Neuronal stem cell (in vitro differentiated cells): ENCODE measurements around the gene ZC3H12A.

Experiments
- DNase-seq: peaks from one replicate; pipeline ENCODE4 v3.0.0-alpha.2; 2013; ENCODE audit warnings: low spot score
- H2AFZ ChIP-seq: one replicate; pipeline ENCODE4 v1.6.1; 2013; ENCODE audit warnings: mild to moderate bottlenecking, low read length, inconsistent platforms
- H2AK5ac ChIP-seq: 2 replicates; pipeline ENCODE4 v1.6.1; 2013; ENCODE audit warnings: low read depth, mild to moderate bottlenecking, inconsistent platforms, low read length, moderate library complexity, mixed read lengths
- H2BK120ac ChIP-seq: 2 replicates; pipeline ENCODE4 v1.6.1; 2013; ENCODE audit warnings: low read depth, mild to moderate bottlenecking, inconsistent platforms, low read length, moderate library complexity, mixed read lengths
- H2BK12ac ChIP-seq: one replicate; pipeline ENCODE4 v1.6.1; 2013; ENCODE audit warnings: low read length, inconsistent platforms
- H2BK15ac ChIP-seq: 2 replicates; pipeline ENCODE4 v1.6.1; 2013; ENCODE audit warnings: mild to moderate bottlenecking, low read length, inconsistent platforms, mixed read lengths
- H2BK5ac ChIP-seq: one replicate; pipeline ENCODE4 v1.6.1; 2013; ENCODE audit warnings: inconsistent platforms, mild to moderate bottlenecking, low read length, moderate library complexity
- H3K14ac ChIP-seq: one replicate; pipeline ENCODE4 v1.6.1; 2013; ENCODE audit warnings: low read length, inconsistent platforms
- H3K18ac ChIP-seq: 2 replicates; pipeline ENCODE4 v1.6.1; 2013; ENCODE audit warnings: low read length, inconsistent platforms
- H3K23ac ChIP-seq: 2 replicates; pipeline ENCODE4 v1.6.1; 2013; ENCODE audit warnings: low read depth, mild to moderate bottlenecking, mixed read lengths, low read length, inconsistent platforms; ENCODE audit not compliant: poor library complexity
- H3K27ac ChIP-seq: replicated peaks from 3 replicates; pipeline ENCODE4 v1.5.1; 2013; ENCODE audit warnings: low read length, inconsistent platforms
- H3K27me3 ChIP-seq, 3 experiments: 2 replicates each; pipeline ENCODE4 v1.6.1; 2013; ENCODE audit warnings: low read length in 3 of 3, mild to moderate bottlenecking in 2 of 3, inconsistent platforms in 1 of 3, low read depth in 1 of 3, mixed read lengths in 1 of 3, moderate library complexity in 1 of 3; ENCODE audit not compliant: control insufficient read depth in 3 of 3, insufficient read depth in 3 of 3
- H3K36me3 ChIP-seq, 2 donors: replicated peaks in 1 of 2; 2 replicates each; pipeline ENCODE4 v1.6.1; 2013; ENCODE audit warnings: low read length in 2 of 2; ENCODE audit not compliant: control insufficient read depth in 2 of 2, insufficient read depth in 2 of 2
- H3K4ac ChIP-seq: 2 replicates; pipeline ENCODE4 v1.6.1; 2013; ENCODE audit warnings: inconsistent platforms, mild to moderate bottlenecking, low read length, moderate library complexity
- H3K4me1 ChIP-seq, 2 donors: 1 replicate in 1 of 2; 2 replicates in 1 of 2; pipeline ENCODE4 v1.6.1; 2013; ENCODE audit warnings: low read length in 2 of 2, low read depth in 1 of 2; ENCODE audit not compliant: control insufficient read depth in 2 of 2, insufficient read depth in 1 of 2
- H3K4me2 ChIP-seq: one replicate; pipeline ENCODE4 v1.6.1; 2013; ENCODE audit warnings: mild to moderate bottlenecking, low read length, inconsistent platforms; ENCODE audit not compliant: insufficient read depth, poor library complexity, severe bottlenecking
- H3K4me3 ChIP-seq, 2 donors: 2 replicates each; pipeline ENCODE4 v1.5.1; 2013; ENCODE audit warnings: low read length in 2 of 2, mild to moderate bottlenecking in 2 of 2, inconsistent platforms in 1 of 2, moderate library complexity in 1 of 2
- H3K79me1 ChIP-seq: one replicate; pipeline ENCODE4 v1.6.1; 2013; ENCODE audit warnings: low read depth, mild to moderate bottlenecking, inconsistent platforms, low read length, moderate library complexity
- H3K9ac ChIP-seq: one replicate; pipeline ENCODE4 v1.6.1; 2013; ENCODE audit warnings: mild to moderate bottlenecking, low read depth, low read length, inconsistent platforms; ENCODE audit not compliant: poor library complexity
- H3K9me3 ChIP-seq, 2 donors: replicated peaks in 1 of 2; 2 replicates each; pipeline versions ENCODE3 to v1.6.1; 2013; ENCODE audit warnings: low read length in 2 of 2, mild to moderate bottlenecking in 2 of 2, inconsistent platforms in 1 of 2, low read depth in 1 of 2, mixed read lengths in 1 of 2, moderate library complexity in 1 of 2; ENCODE audit not compliant: control insufficient read depth in 2 of 2, insufficient read depth in 1 of 2
- H4K8ac ChIP-seq: one replicate; pipeline ENCODE4 v1.6.1; 2013; ENCODE audit warnings: low read depth, mild to moderate bottlenecking, inconsistent platforms, low read length, moderate library complexity
- H4K91ac ChIP-seq: one replicate; pipeline ENCODE4 v1.6.1; 2013; ENCODE audit warnings: low read length, low read depth, mild to moderate bottlenecking, inconsistent platforms; ENCODE audit not compliant: poor library complexity
- WGBS, 2 donors: extraction: QIAGEN DNeasy Blood & Tissue Kit; methylation state at CpG; one replicate each; pipeline ENCODE4 v1.1.7; 2013; ENCODE audit warnings: missing lambda C conversion rate in 2 of 2, mixed read lengths in 1 of 2; ENCODE audit not compliant: insufficient read length in 2 of 2, insufficient replicate concordance in 1 of 2; ENCODE audit errors: extremely low coverage in 2 of 2; 5-methylcytosine and 5-hydroxymethylcytosine counted together

ZC3H12A gene

DNA sequence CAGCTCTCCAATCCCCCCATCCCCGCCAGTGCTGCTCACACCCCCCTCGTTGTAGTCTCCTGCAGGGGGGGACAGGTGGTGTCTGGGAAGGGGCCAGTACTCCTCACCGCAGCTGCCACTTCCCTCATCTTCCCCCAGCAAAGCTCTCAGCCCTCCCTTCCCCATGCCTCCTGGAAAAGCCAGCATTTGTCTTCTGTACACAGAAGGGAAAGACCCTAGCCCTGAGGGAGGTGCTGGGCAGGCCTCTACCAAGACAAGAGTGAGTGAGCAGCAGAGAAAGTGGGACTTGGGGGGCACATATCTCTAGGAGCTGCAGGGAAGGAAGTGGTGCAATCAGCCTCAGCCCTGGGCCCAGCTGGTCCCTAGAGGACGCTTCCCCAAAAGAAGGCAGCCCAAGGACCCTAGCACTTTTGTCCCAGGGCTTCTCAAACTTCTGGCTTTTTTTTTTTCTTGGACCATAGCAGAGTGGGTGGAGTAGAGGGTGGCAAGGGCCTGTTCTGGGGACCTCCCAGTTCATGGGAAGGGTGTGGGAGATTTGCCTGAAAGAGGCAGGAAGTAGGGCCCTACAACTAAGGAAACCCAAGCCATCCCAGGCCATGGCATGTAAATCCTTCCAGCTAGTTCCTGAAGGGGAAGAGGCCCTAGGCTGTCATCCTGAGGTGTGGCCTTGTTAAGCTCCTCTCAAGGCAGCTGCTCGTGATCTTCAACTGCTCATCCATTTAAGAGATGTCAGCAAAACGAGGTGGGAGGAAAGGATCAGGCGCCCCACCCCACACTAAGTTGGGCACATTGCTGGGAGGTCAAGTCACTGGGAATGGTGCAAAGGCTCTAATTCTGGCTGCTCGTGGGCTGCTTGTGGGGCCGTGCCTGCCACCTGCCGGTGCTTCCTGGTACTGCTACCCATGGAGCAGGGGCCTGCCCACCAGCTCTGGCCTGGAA, 12.6 kb downstream of the ZC3H12A start:
- Histone ChIP-seq H3K9ac (no peak overlapping the region), H2AFZ (no peak overlapping the region), H3K79me1 (no peaks in the 10 kb centered on the region), H2BK5ac (no peak overlapping the region), H2BK120ac (no peak overlapping the region), H3K18ac (no peak overlapping the region), H3K4ac (peak overlapping the region; percentile 29), H3K4me1 (peaks cover 0 to 2% of the 10 kb centered on the region in 2 donors), H3K4me3 (no peak overlapping the region), H3K9me3 (no peaks in the 10 kb centered on the region), H2AK5ac (no peak overlapping the region), H3K23ac (peak overlapping the region; percentile 69), H4K91ac (no peak overlapping the region), H3K4me2 (no peak overlapping the region), H2BK12ac (no peak overlapping the region), H2BK15ac (no peak overlapping the region), H3K36me3 (peaks cover 16 to 68% of the 10 kb centered on the region in 2 donors), H3K27me3 (no peaks in the 10 kb centered on the region), H3K14ac (no peak overlapping the region), H4K8ac (no peak overlapping the region), H3K27ac (no peak overlapping the region)
- no CpG with 5 or more reads among the region's 10 CpGs for WGBS, 2 donors
- peak; percentile 69 for DNase-seq

DNA sequence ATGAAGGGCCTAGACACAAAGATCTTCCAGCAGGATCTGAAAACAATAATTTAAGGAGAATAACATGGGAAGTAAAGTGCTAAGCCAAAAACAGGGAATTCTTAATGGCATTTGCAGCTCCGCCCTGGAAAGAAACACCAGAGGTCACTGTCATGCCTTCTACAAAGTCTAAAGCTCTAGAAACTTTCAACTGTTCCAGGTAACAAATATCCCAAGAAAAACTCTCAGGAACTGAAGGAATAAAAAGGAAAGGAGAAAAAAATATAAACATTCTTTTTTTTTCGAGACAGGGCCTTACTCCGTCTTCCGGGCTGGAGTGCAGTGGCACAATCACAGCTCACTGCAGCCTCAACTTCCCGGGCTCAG, 13.2 kb downstream of the ZC3H12A start:
- H2BK12ac ChIP-seq = no peak overlapping the region
- no peak overlapping the region for H3K4ac ChIP-seq
- no peak overlapping the region for H2AFZ ChIP-seq
- no peaks in the 10 kb centered on the region for H3K27me3 ChIP-seq
- peaks cover 0 to 2% of the 10 kb centered on the region in 2 donors for H3K4me1 ChIP-seq
- H3K9ac ChIP-seq = no peak overlapping the region
- H2BK120ac ChIP-seq = no peak overlapping the region
- H3K27ac ChIP-seq = no peak overlapping the region
- H3K4me2 ChIP-seq = no peak overlapping the region
- no peak overlapping the region for H4K8ac ChIP-seq
- H3K18ac ChIP-seq = no peak overlapping the region
- H2BK15ac ChIP-seq = no peak overlapping the region
- no peak overlapping the region for H4K91ac ChIP-seq
- H3K79me1 ChIP-seq = no peaks in the 10 kb centered on the region
- no peaks in the 10 kb centered on the region for H3K9me3 ChIP-seq
- no peak overlapping the region for H3K4me3 ChIP-seq
- H2BK5ac ChIP-seq = no peak overlapping the region
- H2AK5ac ChIP-seq = no peak overlapping the region
- no peak for DNase-seq
- no CpG with 5 or more reads among the region's 5 CpGs for WGBS, 2 donors
- no peak overlapping the region for H3K14ac ChIP-seq
- peaks cover 12 to 64% of the 10 kb centered on the region in 2 donors for H3K36me3 ChIP-seq
- peak overlapping the region; percentile 69 for H3K23ac ChIP-seq

DNA sequence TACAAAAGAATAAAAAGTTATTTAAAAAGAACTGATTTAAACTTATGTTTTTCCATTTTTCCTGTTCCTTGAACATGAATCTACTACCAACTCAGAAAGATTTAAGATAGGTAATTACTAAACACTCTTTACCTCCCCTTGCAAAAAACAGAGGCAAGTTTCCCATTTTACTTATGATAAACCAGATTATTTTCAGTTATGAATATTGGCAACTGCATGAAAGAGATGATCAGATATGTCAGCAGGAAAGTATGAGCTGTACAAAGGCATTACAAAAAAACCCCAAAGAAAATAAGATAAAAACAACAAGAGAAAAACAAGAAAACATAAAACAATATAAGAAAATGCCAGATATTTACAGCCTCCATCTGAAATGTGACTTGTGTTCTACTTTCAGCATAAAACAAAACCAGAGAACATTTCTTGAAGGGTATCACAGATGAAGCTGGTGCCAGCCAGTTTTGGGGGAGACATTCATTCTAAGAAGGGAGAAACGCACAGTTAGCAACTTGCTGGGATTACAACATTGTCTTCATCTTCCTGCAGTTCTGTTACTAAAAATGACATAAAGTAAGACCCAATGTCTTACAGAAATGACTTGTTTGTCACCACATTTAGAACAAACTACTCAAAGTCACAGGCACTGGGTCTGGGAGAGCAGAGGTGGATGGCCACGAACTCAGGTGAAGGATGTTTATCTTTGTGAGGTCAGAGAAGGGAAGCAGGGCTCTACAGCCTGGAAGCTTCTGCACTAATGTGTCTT, 19.1 kb downstream of the ZC3H12A start:
- Histone ChIP-seq H4K8ac (no peak overlapping the region), H2AK5ac (no peak overlapping the region), H2BK5ac (no peak overlapping the region), H3K23ac (no peak overlapping the region), H3K4me1 (no peaks in the 10 kb centered on the region), H2BK15ac (no peak overlapping the region), H2AFZ (no peak overlapping the region), H3K79me1 (no peaks in the 10 kb centered on the region), H3K9me3 (no peaks in the 10 kb centered on the region), H3K36me3 (peaks cover 7 to 76% of the 10 kb centered on the region in 2 donors), H2BK12ac (no peak overlapping the region), H3K27me3 (no peaks in the 10 kb centered on the region), H3K14ac (no peak overlapping the region), H3K9ac (no peak overlapping the region), H3K4me2 (no peak overlapping the region), H2BK120ac (no peak overlapping the region), H3K4ac (no peak overlapping the region), H3K27ac (no peak overlapping the region), H3K4me3 (no peak overlapping the region), H4K91ac (no peak overlapping the region), H3K18ac (no peak overlapping the region)
- no CpG with 5 or more reads among the region's 2 CpGs for WGBS, 2 donors
- no peak for DNase-seq

DNA sequence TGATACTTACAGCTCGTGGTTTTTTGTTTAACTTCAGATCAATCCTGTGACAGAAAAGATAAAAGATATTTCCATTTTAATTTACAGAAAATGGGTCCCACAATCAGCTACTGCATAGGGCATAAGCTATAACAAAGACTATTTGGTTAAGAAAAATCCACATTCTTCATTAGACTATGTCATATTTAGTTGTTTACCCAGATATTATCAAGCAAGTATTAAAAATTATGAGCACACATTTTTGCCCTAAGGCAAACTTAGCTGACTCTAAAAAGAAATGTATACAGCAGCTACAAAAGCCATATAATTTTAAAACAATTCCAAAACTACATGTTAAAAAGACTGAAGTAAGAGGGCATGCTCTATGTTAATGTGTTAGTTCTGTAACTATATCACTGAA, 21.5 kb downstream of the ZC3H12A start:
- Histone ChIP-seq H3K9ac (no peak overlapping the region), H3K18ac (no peak overlapping the region), H2AFZ (no peak overlapping the region), H2AK5ac (no peak overlapping the region), H3K36me3 (peaks cover 11 to 78% of the 10 kb centered on the region in 2 donors), H3K14ac (no peak overlapping the region), H3K4me2 (no peak overlapping the region), H3K4ac (no peak overlapping the region), H3K4me1 (no peaks in the 10 kb centered on the region), H3K4me3 (no peak overlapping the region), H2BK120ac (no peak overlapping the region), H2BK15ac (no peak overlapping the region), H2BK5ac (no peak overlapping the region), H3K9me3 (no peaks in the 10 kb centered on the region), H4K8ac (no peak overlapping the region), H3K79me1 (peaks cover 3% of the 10 kb centered on the region), H2BK12ac (no peak overlapping the region), H3K27ac (no peak overlapping the region), H3K27me3 (no peaks in the 10 kb centered on the region), H3K23ac (no peak overlapping the region), H4K91ac (no peak overlapping the region)
- WGBS, 2 donors = no CpG with 5 or more reads among the region's 1 CpG
- DNase-seq = no peak
